HG02938 (cell line): ENCODE data around the gene METTL13.
"Not testable (repeated sequence)": the region's sequence is repeated elsewhere in the genome, so short reads cannot be mapped to it uniquely, and the experiment has no call there.

Experiments used
- ATAC-seq: cut with Tn5 transposase; IDR thresholded peaks from one replicate; pipeline ENCODE4 v1.9.1; 2021; ENCODE audit warnings: mild to moderate bottlenecking, moderate library complexity; ENCODE audit not compliant: unreplicated experiment

Gene METTL13

GRCh38 chr1:171769171-171769570 is 12.3 kb upstream of the METTL13 start:
- ATAC-seq: no peak

GRCh38 chr1:171769754-171770153 is 11.7 kb upstream of the METTL13 start:
- ATAC-seq: no peak

GRCh38 chr1:171772312-171772711 is 9.1 kb upstream of the METTL13 start:
- ATAC-seq: no peak

- no peak for ATAC-seq
Observed at GRCh38 chr1:171780583-171781175, 781 bp upstream of the METTL13 start.

GRCh38 chr1:171783816-171784530 is 2.5 kb downstream of the METTL13 start:
- ATAC-seq: no peak

- ATAC-seq: no peak
Observed at GRCh38 chr1:171784784-171785183, 3.3 kb downstream of the METTL13 start.

GRCh38 chr1:171785766-171786165 is 4.3 kb downstream of the METTL13 start:
- no peak for ATAC-seq

- ATAC-seq: no peak
Observed at GRCh38 chr1:171786534-171786933, 5.1 kb downstream of the METTL13 start.

GRCh38 chr1:171787686-171788480 is 6.4 kb downstream of the METTL13 start:
- ATAC-seq: no peak

- no peak for ATAC-seq
Observed at GRCh38 chr1:171788696-171789095, 7.2 kb downstream of the METTL13 start.

- ATAC-seq: no peak
Observed at GRCh38 chr1:171790318-171790717, 8.9 kb downstream of the METTL13 start.

- no peak for ATAC-seq
Observed at GRCh38 chr1:171792656-171793369, 11.4 kb downstream of the METTL13 start.

- ATAC-seq: no peak
Observed at GRCh38 chr1:171793636-171794035, 12.2 kb downstream of the METTL13 start.

GRCh38 chr1:171794085-171794484 is 12.6 kb downstream of the METTL13 start:
- no peak for ATAC-seq

- no peak for ATAC-seq
Observed at GRCh38 chr1:171796592-171796991, 15.1 kb downstream of the METTL13 start.

- ATAC-seq: no peak
Observed at GRCh38 chr1:171798311-171798710, 16.9 kb downstream of the METTL13 start.

- no peak for ATAC-seq
Observed at GRCh38 chr1:171798765-171799164, 17.3 kb downstream of the METTL13 start.

GRCh38 chr1:171799166-171799565 is 17.7 kb downstream of the METTL13 start:
- no peak for ATAC-seq

- not testable (repeated sequence) for ATAC-seq
Observed at GRCh38 chr1:171799698-171800097, 18.2 kb downstream of the METTL13 start.

GRCh38 chr1:171800342-171800741 is 18.9 kb downstream of the METTL13 start:
- no peak for ATAC-seq

GRCh38 chr1:171800851-171801250 is 19.4 kb downstream of the METTL13 start:
- no peak for ATAC-seq
